ENCODE measurements around the gene SLC44A3. TPM values are rescaled to one million over a fixed set of nuclear protein-coding genes. Genes with fewer than 3 reads are reported as not detected.

SLC44A3 gene
- total and polyA plus RNA-seq, 2 of the 13 experiments (the other 11 are each of a cell fraction or from before 2014, with no cell fraction given) = 6.8 to 14.1 TPM

DNA sequence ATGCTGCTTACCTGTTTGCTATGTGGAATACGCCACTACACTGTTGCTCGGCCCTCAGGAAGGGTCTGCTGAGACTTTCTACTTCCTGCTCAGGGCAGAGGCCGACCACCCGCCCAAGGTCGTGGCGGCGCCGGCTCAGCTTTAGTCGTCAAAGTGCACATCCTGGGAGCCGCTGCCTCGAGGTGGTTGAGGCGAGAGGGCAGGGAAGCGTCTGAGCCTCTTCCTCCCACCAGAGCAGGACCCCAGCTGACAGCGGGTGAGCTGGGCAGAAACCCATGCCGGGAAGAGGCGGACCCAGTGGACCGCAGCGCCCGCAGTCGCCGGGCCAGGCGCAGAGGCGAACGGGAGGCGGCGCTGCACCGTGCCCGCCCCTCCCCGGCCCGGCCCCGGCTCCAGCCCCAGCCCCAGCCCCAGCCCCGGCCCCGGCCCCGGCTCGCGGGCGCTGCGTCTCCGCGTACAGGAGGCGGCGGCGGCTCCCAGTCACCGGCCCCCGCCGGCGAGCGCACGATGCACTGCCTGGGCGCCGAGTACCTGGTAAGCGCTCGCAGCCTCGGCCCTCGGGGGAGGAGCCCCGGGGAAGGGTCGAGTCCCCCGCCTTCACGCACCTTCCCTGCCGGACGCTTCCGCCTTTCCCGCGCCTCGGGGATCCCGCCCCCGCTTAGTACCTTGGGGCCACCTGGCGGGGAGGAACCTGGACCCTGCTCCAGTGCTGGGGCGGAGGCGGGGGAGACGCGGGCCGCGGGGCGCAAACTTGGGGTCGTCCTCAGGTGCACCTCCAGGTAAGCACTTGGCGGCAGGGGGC is at the start of gene SLC44A3 (continued):
- no peak for TF ChIP-seq ZNF124 (CRISPR knock-in tag; IDR thresholded peaks at IDR 0.05)
- no peak for TF ChIP-seq AGO1 (IDR thresholded peaks at IDR 0.05; ENCODE audit: low read depth, low read length, poor library complexity, severe bottlenecking)
- no peak for TF ChIP-seq PCBP2 (optimal IDR thresholded peaks at IDR 0.05; ENCODE audit: low read depth, low read length, poor library complexity, severe bottlenecking)
- TF ChIP-seq ZNF3 (CRISPR knock-in tag; IDR thresholded peaks at IDR 0.05) = no peak
- 0 out of 2 replicates have a peak, but pooled peaks have one; percentile 17 for TF ChIP-seq ATF3 (CRISPR knock-in tag; IDR thresholded peaks at IDR 0.05)
- TF ChIP-seq ADNP (CRISPR knock-in tag; IDR thresholded peaks at IDR 0.05) = no peak
- 0 out of 2 replicates have a peak, but pooled peaks have one; percentile 7 for TF ChIP-seq ZNF281 (CRISPR knock-in tag; IDR thresholded peaks at IDR 0.05; ENCODE audit: borderline replicate concordance)
- TF ChIP-seq RELA (CRISPR knock-in tag; IDR thresholded peaks at IDR 0.05) = no peak
- TF ChIP-seq, protein P1, sequence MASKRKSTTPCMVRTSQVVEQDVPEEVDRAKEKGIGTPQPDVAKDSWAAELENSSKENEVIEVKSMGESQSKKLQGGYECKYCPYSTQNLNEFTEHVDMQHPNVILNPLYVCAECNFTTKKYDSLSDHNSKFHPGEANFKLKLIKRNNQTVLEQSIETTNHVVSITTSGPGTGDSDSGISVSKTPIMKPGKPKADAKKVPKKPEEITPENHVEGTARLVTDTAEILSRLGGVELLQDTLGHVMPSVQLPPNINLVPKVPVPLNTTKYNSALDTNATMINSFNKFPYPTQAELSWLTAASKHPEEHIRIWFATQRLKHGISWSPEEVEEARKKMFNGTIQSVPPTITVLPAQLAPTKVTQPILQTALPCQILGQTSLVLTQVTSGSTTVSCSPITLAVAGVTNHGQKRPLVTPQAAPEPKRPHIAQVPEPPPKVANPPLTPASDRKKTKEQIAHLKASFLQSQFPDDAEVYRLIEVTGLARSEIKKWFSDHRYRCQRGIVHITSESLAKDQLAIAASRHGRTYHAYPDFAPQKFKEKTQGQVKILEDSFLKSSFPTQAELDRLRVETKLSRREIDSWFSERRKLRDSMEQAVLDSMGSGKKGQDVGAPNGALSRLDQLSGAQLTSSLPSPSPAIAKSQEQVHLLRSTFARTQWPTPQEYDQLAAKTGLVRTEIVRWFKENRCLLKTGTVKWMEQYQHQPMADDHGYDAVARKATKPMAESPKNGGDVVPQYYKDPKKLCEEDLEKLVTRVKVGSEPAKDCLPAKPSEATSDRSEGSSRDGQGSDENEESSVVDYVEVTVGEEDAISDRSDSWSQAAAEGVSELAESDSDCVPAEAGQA (IDR thresholded peaks at IDR 0.05; ENCODE audit: low read depth) = no peak
- TF ChIP-seq, protein P1 (CRISPR knock-in tag; IDR thresholded peaks at IDR 0.05; ENCODE audit: borderline replicate concordance) = no peak
- TF ChIP-seq CCAR2 (optimal IDR thresholded peaks at IDR 0.05; ENCODE audit: low read depth, low read length) = no peak
- no peak for TF ChIP-seq ZNF644 (CRISPR knock-in tag; IDR thresholded peaks at IDR 0.05; ENCODE audit: low read depth)
- TF ChIP-seq FOXK2 (IDR thresholded peaks at IDR 0.05) = no peak
- no peak for TF ChIP-seq NFATC3 (CRISPR knock-in tag; IDR thresholded peaks at IDR 0.05)
- TF ChIP-seq TIGD3 (CRISPR knock-in tag; IDR thresholded peaks at IDR 0.05; ENCODE audit: borderline replicate concordance) = no peak
- peak; percentile 47; the same call in 1 of the 2 replicates for TF ChIP-seq POLR2G (IDR thresholded peaks at IDR 0.05; ENCODE audit: low read depth, low read length)
- no peak for TF ChIP-seq TMF1 (CRISPR knock-in tag; IDR thresholded peaks at IDR 0.05; ENCODE audit: low read depth)
- TF ChIP-seq GFI1 (CRISPR knock-in tag; IDR thresholded peaks at IDR 0.05; ENCODE audit: borderline replicate concordance) = no peak

Measured in HepG2 (cell line).